D721Med (cell line): ENCODE data around the gene PTPRT.

Source experiments
- DNase-seq: peaks from one replicate; pipeline ENCODE4 v3.0.0; 2011; ENCODE audit warnings: low spot score; ENCODE audit not compliant: insufficient read length
- FAIRE-seq: peaks from 2 replicates; lab custom pipeline; 2011; peaks lifted over from hg19 to GRCh38; lab: Jason Lieb, UNC
- TF ChIP-seq, protein P1 (sequence below): IDR thresholded peaks from 2 replicates; pipeline ENCODE4 v1.5.1; 2012; ENCODE audit warnings: mild to moderate bottlenecking, control low read depth; ENCODE audit not compliant: insufficient read depth; ENCODE audit errors: missing control alignments

Gene PTPRT

DNA sequence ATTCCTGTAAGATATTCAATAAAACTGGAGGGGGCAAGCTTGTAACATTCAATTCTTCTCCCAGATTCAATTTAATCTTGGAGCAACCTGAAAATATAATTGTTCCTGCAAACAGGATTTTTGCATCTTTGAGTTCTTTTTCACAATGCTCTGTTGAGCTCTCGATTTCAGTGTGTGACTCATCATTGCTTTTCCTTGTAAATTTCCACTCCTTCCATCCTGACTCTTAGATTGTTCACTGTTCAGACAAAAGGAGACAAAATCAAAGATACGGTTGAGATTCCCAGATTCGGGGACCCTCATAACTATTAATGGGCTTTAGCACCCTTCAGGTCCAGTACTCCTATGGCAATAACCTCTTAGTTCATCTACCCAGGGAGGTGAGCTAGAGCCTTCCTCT, 999.6 kb downstream of the PTPRT start:
- TF ChIP-seq, protein P1, sequence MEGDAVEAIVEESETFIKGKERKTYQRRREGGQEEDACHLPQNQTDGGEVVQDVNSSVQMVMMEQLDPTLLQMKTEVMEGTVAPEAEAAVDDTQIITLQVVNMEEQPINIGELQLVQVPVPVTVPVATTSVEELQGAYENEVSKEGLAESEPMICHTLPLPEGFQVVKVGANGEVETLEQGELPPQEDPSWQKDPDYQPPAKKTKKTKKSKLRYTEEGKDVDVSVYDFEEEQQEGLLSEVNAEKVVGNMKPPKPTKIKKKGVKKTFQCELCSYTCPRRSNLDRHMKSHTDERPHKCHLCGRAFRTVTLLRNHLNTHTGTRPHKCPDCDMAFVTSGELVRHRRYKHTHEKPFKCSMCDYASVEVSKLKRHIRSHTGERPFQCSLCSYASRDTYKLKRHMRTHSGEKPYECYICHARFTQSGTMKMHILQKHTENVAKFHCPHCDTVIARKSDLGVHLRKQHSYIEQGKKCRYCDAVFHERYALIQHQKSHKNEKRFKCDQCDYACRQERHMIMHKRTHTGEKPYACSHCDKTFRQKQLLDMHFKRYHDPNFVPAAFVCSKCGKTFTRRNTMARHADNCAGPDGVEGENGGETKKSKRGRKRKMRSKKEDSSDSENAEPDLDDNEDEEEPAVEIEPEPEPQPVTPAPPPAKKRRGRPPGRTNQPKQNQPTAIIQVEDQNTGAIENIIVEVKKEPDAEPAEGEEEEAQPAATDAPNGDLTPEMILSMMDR: no peak
- FAIRE-seq (no peak), DNase-seq (no peak)

DNA sequence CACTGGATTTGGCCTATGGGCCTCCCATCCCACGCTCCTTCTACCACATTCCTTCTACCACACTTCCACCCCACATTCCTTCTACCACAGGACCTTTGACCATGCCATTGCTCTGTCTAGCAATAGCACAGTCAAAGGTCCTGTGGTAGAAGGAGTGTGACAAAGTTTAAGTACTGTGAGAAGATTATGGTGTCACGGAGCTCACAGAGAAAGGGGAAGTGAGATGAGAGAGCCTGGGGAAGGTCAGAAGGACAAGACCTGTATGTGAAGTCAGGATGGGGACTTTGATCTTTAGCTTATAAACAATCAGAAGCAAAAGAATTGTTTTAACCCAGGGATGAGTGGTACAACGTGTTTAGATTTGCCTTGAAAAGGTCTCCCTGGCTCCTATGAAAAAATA, 1003.4 kb downstream of the PTPRT start:
- TF ChIP-seq, protein P1: no peak
- FAIRE-seq (no peak), DNase-seq (no peak)

DNA sequence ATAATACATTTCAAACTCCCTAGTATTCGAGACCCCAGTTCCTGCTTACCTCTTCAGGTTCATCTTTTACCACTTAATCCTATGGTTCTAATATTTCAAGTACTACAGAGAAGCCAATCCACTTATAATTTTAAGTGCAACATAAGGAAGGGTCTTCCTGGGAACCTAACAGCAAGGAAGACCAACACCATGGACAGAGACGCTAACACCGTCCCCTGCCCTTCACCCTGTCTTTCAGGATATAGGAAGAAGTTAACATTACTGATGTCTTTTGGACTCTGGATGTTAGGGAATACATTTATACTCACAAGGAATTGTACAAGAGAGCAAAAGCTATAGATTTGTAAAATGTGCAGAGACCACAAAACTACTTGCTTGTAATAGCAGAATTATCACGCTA, 1006.6 kb downstream of the PTPRT start:
- no peak for FAIRE-seq
- TF ChIP-seq, protein P1: no peak
- no peak for DNase-seq

DNA sequence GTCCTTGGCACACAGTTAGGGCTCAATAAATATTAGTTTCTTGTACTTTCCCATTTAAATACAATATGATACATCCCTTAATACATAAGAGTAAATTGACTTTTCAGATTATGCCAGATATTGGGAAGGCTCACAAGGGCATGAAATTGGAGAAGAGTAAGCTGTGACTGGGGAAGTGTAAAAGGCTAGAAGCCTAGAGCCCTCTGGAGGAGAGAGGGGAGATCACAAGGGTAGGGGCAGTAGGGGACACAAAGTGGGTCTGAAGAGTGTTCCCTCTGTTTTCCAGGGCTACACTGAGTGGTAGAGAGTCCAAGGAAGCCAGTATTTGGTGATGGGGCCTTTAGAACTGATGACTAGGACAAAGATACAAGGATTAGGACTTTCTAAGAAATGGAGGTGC, 1008.6 kb downstream of the PTPRT start:
- no peak for FAIRE-seq
- no peak for DNase-seq
- TF ChIP-seq, protein P1: no peak

DNA sequence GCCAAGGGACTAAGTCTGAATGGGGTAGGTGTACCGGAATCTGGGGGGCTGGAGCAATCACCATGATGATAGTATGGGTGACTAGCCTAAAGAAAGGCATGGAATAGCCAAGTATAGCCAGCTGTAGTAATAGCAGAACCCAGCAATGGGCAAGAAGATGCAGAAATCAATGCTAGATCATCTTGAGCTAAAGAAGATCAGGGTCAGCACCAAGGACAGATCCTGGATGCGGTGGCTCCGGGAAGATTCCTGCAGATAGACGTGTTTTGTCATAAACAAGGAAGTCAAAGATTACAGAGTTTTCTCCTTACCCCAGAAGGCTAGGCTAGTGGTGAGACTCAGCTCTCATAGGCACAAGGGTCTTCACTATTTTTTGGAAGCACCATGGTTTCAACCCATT, 1009.9 kb downstream of the PTPRT start:
- TF ChIP-seq, protein P1: no peak
- no peak for FAIRE-seq

DNA sequence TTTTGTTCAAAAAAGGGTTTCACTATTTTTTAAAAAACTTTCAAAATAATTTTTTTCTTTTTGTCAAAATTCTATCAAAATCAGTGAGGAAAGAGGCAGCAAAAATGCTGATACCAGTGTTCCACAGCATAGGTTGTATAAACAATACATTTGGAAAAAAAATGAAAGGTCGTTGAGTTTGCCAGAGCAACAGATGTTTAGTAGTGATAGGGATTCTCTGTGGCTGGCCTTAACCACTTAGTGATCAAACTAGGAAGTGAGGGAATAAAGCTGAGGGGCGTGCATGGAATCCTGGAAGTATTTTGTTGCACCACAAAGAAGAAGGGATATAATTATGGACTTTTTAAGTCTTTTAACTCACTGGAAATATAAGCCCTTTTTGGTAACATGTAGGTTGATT, 1016.3 kb downstream of the PTPRT start:
- DNase-seq (no peak), FAIRE-seq (no peak)
- TF ChIP-seq, protein P1: no peak

More for the DNA sequence above, 1009.9 kb downstream of the PTPRT start:
- DNase-seq: no peak

DNA sequence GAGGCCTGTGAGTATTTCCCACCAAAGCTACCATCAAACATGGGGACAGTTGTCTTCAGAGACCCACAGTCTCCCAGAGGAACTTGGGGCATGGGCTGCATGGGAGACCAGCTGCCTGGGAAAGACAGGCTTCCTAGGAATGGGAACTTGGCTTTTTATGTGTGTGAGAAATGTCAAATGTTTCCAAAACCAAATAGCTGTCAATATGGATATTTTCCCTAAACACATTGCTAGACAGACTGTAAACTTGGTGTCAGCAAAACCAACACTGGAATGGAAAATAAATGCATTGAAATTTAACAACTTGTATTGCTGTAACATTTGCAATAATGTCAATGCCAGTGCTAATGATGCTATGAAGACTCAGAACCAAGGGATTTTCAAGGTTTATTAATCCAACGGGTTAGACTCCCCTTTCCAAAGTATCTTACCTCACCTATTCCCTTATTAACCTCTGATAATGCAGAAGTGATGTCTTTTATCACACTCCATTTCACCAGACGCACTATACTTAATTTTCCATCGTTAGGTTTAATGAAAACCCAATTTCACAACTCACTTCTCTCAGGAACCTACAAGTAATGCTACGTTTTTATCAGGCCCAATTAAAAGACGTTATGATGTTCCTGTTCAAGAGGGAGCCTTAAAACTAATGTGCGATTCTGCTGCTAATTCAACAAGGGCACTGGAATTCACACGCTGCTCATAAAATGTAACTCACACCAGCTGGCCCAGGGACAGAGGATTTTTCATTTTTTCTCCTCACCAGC, 1025.4 kb downstream of the PTPRT start:
- FAIRE-seq: no peak
- DNase-seq: no peak
- TF ChIP-seq, protein P1: no peak
